ENCODE results near the gene SIMC1.
A peak's percentile ranks its signal among the peaks of the same experiment; 100 is the strongest.
"Not testable (repeated sequence)": the region's sequence is repeated elsewhere in the genome, so short reads cannot be mapped to it uniquely, and the experiment has no call there.

SIMC1 gene

DNA sequence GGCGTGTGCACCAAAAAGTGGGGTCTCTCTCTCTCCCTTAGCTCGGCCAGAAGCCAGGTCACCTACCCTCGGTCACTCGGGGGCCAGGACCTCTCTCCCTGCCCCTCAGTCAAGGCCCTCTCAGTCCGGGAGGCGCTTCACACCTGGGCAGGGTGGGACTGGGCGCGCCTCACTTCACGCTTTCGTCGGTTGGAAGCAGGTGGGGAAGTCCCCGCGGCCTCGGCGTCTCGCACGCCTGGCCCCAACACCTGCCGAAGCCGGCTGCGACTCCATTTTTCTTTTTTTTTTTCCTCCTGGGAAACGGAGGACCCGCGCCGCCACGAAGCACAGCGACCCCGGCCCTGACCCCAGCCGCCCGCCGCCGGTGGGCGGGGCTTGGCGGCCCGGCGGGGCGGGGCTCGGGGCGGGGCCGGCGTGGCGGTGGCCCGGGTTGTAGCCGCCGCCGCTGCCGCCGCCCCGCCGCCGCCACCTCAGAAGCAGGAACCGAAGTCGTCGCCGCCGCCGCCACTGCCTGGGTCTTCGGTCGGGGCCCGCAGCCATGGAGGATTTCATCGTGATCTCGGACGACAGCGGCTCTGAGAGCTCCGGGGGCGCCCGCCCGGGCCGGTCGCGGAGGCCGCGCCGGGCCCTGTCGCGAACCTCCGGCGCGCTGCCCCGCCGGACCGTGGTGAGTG is at the start of gene SIMC1:
Gene SIMC1 (plus strand): TSS at position 454 of the 674 bp plus-strand sequence. CDS start 85 bp downstream, at position 539.
- DNase-seq: peak; percentile 65
- H3K27me3 Mint-ChIP-seq, H3K36me3 Mint-ChIP-seq, CTCF ChIA-PET, H3K9me3 Mint-ChIP-seq: not testable (repeated sequence)
- Mint-ChIP-seq H3K27ac (peak within 1 kb of the TSS; percentile 82), H3K4me1 (peaks cover 14% of the 10 kb centered on the region), H3K4me3 (peak within 1 kb of the TSS; percentile 74)

DNA sequence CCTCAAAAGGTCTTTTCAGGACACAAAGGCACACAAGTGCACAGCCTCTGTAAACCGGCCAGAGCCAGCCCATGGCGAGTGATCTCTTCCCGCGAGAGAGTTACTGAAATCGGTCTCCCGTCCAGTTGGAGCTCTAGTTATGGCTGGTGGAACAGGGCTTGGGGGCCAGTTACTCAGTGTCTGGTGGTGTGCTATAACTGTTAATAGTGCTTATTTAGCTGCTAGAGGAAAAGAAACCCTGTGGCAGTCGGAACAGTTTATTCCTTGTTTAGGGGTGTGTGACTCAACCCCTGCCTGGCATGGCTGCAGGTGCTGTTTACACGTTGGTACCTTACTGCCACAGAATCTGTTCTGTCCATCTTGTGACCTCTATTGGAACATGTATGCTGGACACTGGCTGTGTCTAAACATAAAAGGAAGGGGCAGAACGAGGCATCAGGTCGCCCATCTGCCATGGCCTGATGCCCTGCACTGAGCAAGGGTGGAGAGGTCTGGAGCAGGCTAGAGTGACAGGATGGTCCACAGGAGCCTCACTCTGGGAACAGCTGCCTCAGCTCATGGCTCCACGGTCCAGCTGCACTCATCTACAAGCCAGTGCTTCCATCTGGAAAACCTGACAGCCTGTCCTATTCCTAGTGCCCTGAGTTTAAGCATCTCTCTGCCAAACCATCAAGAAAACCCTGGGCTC is 49.6 kb upstream of the SIMC1 start:
- no peak for DNase-seq
- Mint-ChIP-seq H3K9me3 (no peaks in the 10 kb centered on the region), H3K4me1 (no peaks in the 10 kb centered on the region), H3K36me3 (no peaks in the 10 kb centered on the region), H3K4me3 (no peak overlapping the region), H3K27me3 (peaks cover 26% of the 10 kb centered on the region), H3K27ac (no peak overlapping the region)
- CTCF ChIA-PET: no interaction called here

DNA sequence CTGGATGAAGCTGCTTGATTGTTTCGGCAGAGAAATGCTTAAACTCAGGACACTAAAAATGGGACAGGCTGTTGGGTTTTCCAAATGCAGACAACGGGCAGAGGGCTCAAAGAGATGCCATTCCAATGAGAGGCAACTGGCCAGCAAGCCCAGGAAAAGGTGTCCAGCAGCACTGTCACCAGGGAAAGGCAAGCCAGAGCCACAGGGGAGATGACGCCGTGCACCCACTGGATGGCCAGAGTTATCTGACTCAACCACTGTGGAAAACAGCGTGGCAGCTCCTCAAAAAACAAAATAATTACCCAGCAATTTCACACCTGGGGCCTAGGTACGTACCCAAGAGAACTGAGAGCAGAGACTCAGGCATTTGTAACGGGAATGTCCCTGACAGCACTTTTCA is 48.4 kb upstream of the SIMC1 start:
- Mint-ChIP-seq H3K4me3 (no peak overlapping the region), H3K27me3 (peaks cover 35% of the 10 kb centered on the region), H3K9me3 (no peaks in the 10 kb centered on the region), H3K27ac (no peak overlapping the region), H3K36me3 (no peaks in the 10 kb centered on the region), H3K4me1 (no peaks in the 10 kb centered on the region)
- no peak for DNase-seq
- CTCF ChIA-PET: no interaction called here

- CTCF ChIA-PET: no interaction called here
- peaks cover 40% of the 10 kb centered on the region for H3K27me3 Mint-ChIP-seq
Measured at GRCh38 chr5:176190886-176191755, 47.1 kb upstream of the SIMC1 start.

GRCh38 chr5:176192094-176192721 is 46.0 kb upstream of the SIMC1 start:
- no peak for DNase-seq
- Mint-ChIP-seq H3K27ac (no peak overlapping the region), H3K4me3 (no peak overlapping the region), H3K9me3 (no peaks in the 10 kb centered on the region), H3K36me3 (no peaks in the 10 kb centered on the region), H3K27me3 (peaks cover 41% of the 10 kb centered on the region), H3K4me1 (peaks cover 10% of the 10 kb centered on the region)
- CTCF ChIA-PET: no interaction called here

More at GRCh38 chr5:176190886-176191755, 47.1 kb upstream of the SIMC1 start:
- Mint-ChIP-seq H3K27ac (no peak overlapping the region), H3K36me3 (no peaks in the 10 kb centered on the region), H3K9me3 (no peaks in the 10 kb centered on the region), H3K4me3 (no peak overlapping the region), H3K4me1 (peaks cover 7% of the 10 kb centered on the region)
- no peak for DNase-seq

DNA sequence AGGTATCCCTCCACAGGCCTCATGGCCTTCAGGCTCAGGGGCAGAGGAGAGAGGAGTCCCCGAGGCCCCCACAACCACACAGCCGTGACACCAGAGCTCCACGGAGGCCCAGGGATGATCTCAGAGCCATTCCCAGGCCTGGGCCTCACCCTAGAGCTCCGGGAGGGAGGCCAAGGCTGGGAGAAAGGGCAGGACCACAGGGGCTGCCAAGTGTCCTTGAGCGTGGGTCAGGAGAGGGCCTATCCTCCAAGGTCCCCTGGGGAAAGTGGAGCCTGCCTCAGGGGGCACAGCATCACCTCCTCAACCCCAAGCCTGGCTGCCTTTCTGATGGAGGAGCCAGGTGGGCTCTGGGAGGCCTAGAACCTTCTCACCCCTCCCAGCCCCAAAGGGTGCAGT is 45.5 kb upstream of the SIMC1 start:
- H3K9me3 Mint-ChIP-seq, CTCF ChIA-PET, H3K27ac Mint-ChIP-seq, H3K36me3 Mint-ChIP-seq, DNase-seq, H3K4me3 Mint-ChIP-seq: not testable (repeated sequence)
- Mint-ChIP-seq H3K27me3 (peaks cover 46% of the 10 kb centered on the region), H3K4me1 (peaks cover 15% of the 10 kb centered on the region)

GRCh38 chr5:176193636-176194035 is 44.6 kb upstream of the SIMC1 start:
- peaks cover 16% of the 10 kb centered on the region for H3K4me1 Mint-ChIP-seq
- H3K4me3 Mint-ChIP-seq, H3K9me3 Mint-ChIP-seq, DNase-seq, CTCF ChIA-PET, H3K27ac Mint-ChIP-seq, H3K36me3 Mint-ChIP-seq: not testable (repeated sequence)
- H3K27me3 Mint-ChIP-seq: peaks cover 51% of the 10 kb centered on the region

- CTCF ChIA-PET, H3K9me3 Mint-ChIP-seq, H3K27ac Mint-ChIP-seq, H3K36me3 Mint-ChIP-seq: not testable (repeated sequence)
- H3K4me1 Mint-ChIP-seq: peaks cover 18% of the 10 kb centered on the region
- peak; percentile 43 for DNase-seq
- H3K27me3 Mint-ChIP-seq: peaks cover 56% of the 10 kb centered on the region
- peak overlapping the region; percentile 23 for H3K4me3 Mint-ChIP-seq
Measured at GRCh38 chr5:176194238-176195083, 43.8 kb upstream of the SIMC1 start.

DNA sequence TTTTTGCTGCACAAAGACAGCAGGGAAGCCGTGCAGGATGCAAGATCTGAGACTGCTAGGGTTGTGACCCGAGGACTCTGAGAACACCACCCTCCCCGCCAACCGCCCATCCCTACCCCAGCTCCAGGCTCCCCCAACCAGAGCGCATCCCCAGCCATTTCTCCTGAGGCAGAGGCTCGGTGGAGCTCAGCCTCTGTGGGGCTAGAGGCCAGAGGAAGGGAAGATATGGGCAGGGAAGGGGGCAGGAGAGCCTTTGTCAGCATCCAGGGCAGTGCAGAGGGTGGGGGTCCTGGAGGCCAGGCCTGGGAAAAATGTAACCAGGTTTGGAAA is 43.2 kb upstream of the SIMC1 start:
- H3K9me3 Mint-ChIP-seq, H3K36me3 Mint-ChIP-seq, DNase-seq, CTCF ChIA-PET, H3K27ac Mint-ChIP-seq: not testable (repeated sequence)
- Mint-ChIP-seq H3K27me3 (peaks cover 58% of the 10 kb centered on the region), H3K4me3 (peak overlapping the region; percentile 23), H3K4me1 (peaks cover 19% of the 10 kb centered on the region)

- not testable (repeated sequence) for H3K4me3 Mint-ChIP-seq, H3K27ac Mint-ChIP-seq
- peaks cover 64% of the 10 kb centered on the region for H3K27me3 Mint-ChIP-seq
Measured at GRCh38 chr5:176195487-176196207, 42.6 kb upstream of the SIMC1 start.

DNA sequence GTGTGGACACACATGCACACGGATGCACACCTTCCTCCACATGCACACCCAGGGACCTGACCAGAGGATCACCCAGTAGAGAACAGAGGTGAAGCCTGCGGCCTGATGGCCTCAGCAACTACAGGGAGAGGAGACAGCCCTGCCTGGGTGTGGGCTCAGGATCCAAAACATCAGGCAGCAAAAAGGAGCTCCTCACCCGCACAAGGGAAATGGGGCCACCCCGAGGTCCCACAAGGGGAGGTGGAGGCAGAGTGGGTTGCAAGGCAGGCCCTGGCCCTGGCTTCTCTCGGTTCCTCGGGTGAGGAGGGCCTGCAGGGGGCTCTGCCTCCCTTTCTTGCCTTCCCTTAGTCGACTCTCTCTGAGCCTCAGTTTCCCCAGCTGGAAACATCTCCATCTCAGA is 41.4 kb upstream of the SIMC1 start:
- H3K4me3 Mint-ChIP-seq, DNase-seq, CTCF ChIA-PET, H3K9me3 Mint-ChIP-seq, H3K36me3 Mint-ChIP-seq, H3K27ac Mint-ChIP-seq: not testable (repeated sequence)
- H3K27me3 Mint-ChIP-seq: peaks cover 65% of the 10 kb centered on the region
- peaks cover 19% of the 10 kb centered on the region for H3K4me1 Mint-ChIP-seq

More at GRCh38 chr5:176195487-176196207, 42.6 kb upstream of the SIMC1 start:
- H3K36me3 Mint-ChIP-seq, CTCF ChIA-PET, H3K9me3 Mint-ChIP-seq, DNase-seq: not testable (repeated sequence)
- peaks cover 19% of the 10 kb centered on the region for H3K4me1 Mint-ChIP-seq

- H3K4me3 Mint-ChIP-seq, H3K27ac Mint-ChIP-seq, H3K36me3 Mint-ChIP-seq, CTCF ChIA-PET, DNase-seq, H3K9me3 Mint-ChIP-seq: not testable (repeated sequence)
- Mint-ChIP-seq H3K4me1 (peaks cover 19% of the 10 kb centered on the region), H3K27me3 (peaks cover 65% of the 10 kb centered on the region)
Measured at GRCh38 chr5:176197234-176197858, 40.9 kb upstream of the SIMC1 start.

DNA sequence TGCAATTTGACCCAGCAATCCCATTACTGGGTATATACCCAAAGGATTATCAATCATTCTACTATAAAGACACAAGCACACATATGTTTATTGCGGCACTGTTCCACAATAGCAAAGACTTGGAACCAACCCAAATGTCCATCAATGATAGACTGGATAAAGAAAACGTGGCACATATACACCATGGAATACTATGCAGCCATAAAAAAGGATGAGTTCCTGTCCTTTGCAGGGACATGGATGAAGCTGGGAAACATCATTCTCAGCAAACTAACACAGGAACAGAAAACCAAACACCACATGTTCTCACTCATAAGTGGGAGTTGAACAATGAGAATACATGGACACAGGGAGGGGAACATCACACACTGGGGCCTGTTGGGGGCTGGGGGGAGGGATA is 39.9 kb upstream of the SIMC1 start:
- DNase-seq, H3K9me3 Mint-ChIP-seq, H3K4me3 Mint-ChIP-seq, CTCF ChIA-PET, H3K27ac Mint-ChIP-seq, H3K36me3 Mint-ChIP-seq: not testable (repeated sequence)
- Mint-ChIP-seq H3K27me3 (peaks cover 62% of the 10 kb centered on the region), H3K4me1 (peaks cover 19% of the 10 kb centered on the region)

Measured in activated naive CD4-positive, alpha-beta T cell treated with anti-CD3 and anti-CD28 coated beads, Interleukin-2, amount 10 ng/mL, durations not matched to agents 7 days and 5 days (primary cell).